OCI-M1 (cell line): ENCODE data around the gene DLX4.
A peak's percentile ranks its signal among the peaks of the same experiment; 100 is the strongest.

Experiments used
- DNase-seq: peaks from one replicate; lab custom pipeline; 2025; lab: John Stamatoyannopoulos, UW

Gene DLX4

DNA sequence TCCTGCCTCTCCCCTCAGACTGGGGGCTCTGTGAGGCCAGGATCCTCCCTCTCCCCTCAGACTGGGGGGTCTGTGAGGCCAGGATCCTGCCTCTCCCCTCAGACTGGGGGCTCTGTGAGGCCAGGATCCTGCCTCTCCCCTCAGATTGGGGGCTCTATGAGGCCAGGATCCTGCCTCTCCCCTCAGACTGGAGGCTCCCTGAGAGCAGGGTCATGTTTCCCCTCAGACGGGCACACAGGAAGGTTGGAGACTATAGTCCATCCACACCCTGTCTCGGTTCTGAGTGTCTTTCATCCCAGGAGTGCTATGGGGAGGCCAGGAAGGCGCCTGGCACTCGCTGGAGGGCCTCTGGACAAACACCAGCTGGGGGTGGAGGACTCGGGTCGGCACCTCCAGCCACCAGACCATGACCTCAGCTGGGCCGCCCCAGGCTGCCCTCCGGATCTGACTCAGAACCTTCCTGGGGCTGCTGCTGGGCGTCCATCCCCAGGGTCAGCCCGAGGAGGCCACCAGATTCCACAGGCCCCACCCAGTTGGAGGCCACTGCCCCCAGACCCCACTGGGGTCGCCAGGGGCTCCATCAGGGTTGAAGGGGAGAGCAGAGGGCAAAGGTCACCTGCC, 21.9 kb upstream of the DLX4 start:
- DNase-seq, result no peak

DNA sequence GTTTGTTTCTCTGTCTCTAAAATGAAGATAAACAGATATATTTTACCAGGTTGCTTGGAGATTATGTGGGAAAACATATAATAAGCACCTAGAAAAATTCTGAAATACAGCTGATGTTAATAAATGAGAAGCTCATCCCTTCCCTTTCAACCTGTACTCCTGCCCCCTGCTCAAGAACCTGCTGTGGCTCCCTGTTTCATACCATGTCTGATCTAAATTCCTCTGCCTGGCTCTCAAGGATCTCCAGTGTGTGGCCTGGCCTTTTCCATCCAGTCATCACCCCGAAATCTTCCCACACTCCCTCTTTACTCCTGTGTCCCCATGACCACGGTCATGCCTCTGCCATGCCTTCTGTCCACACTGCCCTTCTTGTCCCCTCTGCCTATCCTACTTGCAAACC, 19.4 kb upstream of the DLX4 start:
- DNase-seq, result no peak

DNA sequence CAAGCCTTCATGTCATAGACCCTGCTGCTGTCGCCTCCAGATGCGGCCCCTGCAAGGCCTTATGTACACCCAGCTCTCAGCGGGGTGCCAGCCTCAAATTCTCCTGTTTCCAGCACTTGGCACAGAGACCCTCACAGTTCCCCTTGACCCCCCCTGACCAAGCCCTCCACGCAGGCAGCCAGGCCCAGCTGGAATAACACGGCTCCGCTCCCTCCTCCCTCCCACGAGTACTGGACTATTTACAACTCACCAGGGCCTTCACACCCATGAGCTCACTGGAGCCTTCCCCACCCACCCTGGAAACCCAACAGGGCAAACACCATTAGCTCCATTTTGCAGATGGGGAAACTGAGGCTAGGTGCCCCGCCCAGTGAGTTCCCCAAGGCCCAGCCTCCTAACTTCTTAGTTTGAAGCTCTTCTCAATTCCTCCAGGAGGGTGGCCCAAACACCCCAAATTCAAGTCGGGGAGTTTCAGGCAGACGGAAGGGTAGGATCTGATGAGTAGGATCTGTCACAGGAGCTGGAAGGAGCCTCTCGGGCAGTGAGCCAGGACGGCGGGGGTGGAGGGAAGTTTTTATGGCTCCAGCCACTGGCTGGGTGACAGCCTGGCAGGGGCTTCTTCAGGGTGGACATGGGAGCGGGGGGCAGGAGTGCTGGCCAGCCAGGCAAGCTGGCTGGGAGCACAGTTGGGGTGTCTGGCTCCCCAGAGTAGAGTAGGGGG, 17.5 kb upstream of the DLX4 start:
- no peak for DNase-seq

DNA sequence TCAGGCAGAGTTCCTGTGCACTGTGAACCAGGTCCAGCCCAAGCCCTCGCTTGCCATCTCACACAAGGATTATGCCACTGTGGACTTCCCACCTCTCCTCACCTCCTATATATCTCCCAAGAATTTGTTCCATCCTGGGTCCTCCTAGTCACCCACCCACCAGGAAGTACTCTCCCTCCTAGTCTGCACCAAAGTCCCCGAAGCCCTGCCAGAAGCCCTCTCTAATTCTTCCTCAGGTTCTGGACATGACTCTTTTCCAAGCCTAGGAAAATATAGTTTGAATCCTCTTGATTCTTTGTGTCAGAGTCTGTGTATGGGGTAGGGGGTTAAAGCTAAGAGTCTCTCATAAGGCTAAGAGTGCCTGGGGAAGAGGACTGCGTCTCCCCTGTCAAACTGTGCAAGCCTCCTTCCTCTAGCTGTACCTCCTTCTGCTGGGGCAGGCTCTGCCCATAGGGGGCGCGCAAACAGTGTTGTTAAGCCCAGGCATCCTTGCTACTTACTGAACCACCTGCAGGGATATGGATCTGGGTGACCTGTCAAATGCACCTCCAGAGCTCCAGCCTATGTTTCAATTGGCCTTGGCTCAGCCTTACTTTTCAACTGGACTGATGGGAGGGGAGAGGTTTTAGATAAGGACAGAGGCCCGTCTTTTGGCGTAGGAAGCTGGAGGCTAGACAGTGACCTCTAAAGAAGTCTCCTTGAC, 16.6 kb upstream of the DLX4 start:
- peak; percentile 83 for DNase-seq

DNA sequence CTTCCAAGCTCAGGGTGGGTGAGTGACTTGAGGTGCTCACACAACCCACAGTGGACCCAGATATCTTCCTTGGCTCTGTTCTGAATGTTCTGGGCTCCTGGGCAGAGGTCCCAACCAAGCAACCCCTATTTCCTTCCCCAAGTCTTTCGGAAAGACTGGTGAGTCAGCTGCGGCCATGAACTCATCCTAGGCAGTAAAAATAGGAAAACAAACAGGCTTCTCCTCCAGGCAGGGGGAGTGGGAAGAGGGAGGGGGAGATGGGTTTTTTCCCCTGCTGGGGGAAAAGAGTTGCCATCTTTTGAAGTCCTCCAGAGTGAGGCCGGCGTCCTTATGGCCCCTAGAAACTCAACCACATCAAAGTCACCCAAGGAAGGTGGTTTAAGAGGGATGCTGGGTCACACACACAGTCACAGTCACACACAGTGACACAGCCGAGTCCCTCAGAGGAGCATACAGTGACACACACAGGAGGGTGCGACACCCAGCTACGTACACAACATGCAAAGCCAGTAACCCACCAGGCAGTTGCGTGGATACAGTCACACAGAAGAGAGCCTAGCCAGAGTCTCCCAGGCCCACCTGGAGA, 16.0 kb upstream of the DLX4 start:
- no peak for DNase-seq

DNA sequence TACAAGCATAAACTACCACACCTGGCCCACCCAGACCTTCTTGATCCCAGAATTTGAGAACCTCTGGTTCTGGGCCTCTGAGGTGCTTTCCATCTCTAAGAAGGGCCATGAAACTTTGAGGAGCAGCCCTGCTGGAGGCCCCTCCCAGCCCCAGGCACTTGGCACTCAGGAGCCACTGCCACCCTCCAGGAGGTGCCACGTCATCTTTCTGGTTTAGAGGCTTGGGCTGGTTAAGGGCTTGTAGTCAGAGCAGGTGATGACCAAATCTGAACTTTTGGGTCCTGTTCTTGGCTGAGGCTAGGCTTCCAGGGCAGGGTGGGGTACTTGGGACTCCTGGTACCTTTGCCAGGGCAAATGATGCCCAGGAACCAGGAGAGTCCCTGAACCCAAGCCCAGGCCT, 13.8 kb upstream of the DLX4 start:
- DNase-seq, result no peak

DNA sequence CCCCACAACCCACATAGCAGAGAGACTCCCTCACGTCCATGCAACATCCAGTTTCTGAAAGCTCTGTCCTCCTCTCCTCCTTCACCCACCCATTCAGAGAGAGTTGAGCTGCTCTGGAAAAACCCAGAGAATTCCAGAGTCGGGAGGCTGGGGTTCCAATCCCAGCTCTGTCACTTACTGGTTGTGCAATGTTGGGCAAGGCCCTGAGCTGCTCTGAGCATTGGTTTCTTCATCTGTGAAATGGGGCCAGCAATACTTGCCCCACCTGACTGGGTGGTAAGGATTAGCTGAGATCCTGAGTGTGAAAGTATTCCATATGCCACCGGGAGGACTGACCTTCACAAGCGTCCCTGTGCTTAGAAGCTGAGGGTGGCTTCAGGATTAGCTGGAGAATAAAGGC, 12.2 kb upstream of the DLX4 start:
- no peak for DNase-seq

DNA sequence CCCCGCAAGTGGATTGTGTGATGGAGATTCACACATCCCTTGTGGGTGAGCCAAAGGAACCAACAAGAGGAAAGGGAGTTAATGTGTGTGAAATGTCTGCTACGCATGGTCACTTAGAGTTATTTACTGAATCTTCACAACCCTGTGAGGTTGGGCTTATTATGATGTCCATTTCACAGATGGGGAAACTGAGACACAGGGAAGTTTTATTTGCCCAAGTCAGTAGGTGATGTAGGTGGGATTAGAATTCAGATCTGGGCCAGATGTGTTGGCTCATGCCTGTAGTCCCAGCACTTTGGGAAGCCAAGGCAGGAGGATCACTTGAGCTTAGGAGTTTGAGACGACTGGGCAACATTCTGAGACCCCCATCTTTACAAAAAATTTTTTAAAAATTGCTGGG, 11.6 kb upstream of the DLX4 start:
- no peak for DNase-seq

DNA sequence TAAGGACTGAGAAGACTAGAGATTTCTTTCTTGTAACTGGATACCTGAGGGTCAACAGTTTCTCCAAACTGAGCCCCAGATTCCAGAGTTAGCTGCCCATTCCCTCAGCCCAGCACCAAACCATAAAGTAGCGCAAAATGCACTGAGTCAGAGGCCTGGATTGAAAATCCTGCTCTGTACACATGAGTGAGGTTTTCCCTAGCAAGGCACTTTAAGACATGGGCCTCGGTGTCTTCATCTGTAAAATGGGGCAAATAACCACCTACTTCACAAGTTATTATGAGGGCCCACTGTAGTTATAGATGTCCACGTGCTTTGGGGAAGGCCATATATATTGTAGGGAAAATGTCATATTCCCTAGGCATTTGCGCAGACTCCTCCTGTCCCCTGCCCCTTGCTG, 10.3 kb upstream of the DLX4 start:
- no peak for DNase-seq

DNA sequence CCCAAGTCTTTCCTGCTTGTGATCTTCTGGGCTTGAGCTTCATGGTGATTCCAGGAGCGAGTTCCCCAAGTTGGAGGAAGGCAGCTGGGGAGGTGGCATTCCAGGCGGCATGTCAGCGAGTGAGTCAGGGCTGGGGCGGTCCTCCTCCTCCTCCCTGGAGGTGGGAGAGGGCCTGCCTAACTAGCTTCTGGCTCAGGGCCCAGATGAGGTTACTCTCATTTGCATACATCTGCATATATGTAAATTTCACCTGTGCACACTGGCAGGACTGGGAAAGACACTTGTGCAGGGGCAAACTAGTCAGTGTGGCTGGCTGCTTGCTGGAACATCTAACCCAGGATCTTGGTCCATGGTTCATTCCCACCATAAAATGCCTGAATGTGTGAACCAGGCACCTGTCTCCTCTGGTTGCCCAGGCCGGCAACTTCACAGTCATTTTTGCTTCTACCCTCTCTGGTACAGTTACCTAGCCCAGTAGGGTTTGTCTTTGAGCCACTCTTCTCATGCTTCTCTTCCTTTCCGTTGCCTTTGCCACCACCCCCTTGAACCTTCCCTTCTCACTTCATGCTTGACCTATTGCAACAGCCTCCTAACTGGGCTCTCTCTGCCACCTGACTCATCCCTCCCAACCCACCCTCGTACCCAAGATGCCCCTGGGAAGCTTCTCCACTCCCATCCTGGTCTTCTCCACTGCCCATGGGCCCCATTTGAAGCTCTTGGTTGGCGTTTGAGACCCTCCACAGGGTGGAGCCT, 9.6 kb upstream of the DLX4 start:
- no peak for DNase-seq

DNA sequence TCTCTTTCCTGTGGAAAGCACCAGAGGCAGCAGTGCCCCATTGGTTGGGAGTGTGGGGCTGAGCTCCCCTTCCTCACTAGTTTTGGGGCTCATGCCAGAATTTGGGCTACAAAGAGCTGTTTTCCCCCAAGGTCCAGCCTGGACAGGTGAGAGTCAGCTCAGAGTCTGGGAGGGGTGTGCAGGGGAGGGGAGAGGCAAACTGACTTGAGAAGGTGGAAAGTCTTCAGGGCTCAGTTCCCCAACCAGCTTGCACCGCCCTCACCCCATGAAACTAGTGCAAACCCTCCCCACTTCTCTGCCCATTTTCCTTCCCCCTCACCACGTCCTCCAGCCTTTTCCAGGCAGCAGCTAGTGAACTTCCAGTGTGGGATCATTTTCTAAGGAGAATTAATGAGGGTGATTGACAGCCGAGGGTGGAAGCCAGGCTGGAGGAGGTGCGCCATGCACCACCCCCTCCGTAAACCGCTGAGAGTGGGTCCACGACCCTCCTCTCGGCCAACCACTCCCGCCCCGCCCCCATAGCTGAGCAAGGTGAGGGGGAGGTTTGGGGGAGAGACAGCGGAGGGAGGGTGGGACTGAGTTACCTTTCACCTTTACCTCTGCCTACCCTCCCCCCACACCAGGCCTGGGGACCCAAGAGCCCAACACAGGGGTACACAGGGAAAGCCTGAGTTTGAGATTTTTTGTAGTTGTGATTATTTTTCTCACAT, 6.2 kb upstream of the DLX4 start:
- DNase-seq, result no peak

DNA sequence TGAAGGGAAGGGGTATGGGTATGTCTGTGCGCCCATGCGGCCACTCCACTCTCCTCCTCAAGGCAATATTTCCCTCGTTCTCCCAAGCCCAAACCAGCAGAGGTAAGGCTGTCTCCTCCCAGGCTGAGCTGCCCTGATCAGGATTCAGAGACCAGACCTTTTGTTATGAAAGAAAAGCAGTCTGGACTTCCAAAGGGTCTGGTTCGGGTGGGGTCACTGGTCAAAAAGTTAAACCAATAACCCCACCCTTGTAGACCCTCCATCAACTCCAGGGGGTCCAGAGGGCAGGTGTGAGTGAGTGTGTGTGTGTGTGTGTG, 5.7 kb upstream of the DLX4 start:
- no peak for DNase-seq

DNA sequence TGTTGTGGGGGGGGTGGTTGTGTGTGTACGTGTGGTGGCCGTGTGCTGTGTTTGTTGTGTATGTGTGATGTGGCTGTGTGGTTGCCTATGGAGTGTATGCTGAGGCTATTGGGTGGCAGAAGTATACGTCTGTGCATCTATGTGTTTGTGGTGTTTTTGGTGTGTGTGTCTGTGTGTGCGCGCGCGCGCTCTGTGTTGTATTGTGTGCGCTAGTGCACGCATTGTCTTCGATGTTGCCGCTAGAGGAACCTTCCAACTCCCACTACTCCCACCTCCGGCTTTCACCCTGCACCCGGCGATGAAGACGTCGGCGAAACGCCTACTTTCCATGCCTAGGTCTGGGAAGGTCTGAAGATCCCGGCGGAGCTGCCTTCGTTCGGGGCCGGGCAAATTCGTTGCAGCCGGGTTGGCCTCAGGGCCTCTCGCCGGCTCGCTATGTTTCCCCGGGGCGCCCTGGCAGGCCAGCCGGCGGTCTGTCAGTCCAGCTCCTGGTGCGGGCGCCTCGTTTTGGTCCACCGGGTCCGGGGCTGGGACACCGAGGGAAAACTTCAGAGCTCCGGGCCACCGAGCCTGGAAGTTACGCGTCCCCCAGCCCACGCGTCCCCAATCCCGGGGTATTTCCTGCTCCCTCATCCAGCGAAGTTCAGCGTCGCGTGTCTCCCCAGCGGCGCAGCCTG, 5.2 kb upstream of the DLX4 start:
- no peak for DNase-seq

DNA sequence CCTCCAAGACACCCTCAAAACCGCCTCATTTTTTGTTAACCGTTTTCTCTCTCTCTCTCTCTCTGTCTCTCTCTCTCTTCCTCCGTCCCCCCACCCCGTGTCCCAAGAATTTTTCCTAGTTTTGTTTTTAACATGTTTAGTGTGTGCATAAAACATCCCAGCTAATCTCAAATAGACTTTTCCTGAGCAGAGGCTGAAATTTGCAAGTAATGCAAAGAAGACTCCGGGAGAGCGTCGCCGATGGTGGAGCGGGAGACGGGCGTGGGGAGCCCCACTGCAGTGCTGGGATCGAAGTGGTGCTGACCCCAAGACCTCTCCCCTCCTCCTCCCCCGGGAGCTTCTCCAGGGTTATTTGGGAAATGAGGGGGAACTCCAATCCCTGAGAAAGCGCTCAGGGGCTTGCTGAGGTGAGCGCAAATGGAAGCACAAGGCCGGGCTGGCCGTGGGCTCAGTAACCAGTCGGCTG, 4.7 kb upstream of the DLX4 start:
- no peak for DNase-seq

DNA sequence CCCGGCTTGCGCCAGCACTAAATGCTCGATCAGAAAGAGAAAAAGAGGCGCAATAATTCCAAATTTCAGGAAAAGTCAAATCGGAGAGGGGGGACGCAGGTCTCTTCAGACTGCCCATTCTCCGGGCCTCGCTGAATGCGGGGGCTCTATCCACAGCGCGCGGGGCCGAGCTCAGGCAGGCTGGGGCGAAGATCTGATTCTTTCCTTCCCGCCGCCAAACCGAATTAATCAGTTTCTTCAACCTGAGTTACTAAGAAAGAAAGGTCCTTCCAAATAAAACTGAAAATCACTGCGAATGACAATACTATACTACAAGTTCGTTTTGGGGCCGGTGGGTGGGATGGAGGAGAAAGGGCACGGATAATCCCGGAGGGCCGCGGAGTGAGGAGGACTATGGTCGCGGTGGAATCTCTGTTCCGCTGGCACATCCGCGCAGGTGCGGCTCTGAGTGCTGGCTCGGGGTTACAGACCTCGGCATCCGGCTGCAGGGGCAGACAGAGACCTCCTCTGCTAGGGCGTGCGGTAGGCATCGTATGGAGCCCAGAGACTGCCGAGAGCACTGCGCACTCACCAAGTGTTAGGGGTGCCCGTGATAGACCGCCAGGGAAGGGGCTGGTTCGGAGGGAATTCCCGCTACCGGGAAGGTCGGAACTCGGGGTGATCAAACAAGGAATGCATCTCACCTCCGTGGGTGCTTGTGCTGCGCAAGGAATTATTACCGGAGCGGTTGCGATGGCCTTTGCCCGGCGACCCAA, 4.0 kb upstream of the DLX4 start:
- DNase-seq, result no peak

DNA sequence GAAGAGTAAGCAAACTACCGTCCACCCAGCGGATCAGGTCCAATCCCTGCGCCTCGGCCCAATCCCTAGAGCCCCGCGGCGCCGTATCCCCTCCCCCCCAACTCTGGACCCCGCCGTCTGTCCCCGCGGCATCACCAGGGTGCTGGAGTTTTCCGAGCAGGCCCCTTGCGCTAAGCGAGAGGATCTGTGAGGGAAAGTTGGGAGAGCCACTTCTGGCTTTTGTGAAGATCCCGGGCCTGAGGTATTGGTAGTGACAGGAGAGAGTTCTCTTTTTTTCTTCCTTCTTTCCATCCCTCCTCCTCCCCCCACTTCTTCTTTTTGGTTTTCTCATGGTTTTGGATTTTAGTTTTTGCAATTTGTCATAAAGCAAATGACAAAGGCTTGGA, 3.5 kb upstream of the DLX4 start:
- peak; percentile 32 for DNase-seq

DNA sequence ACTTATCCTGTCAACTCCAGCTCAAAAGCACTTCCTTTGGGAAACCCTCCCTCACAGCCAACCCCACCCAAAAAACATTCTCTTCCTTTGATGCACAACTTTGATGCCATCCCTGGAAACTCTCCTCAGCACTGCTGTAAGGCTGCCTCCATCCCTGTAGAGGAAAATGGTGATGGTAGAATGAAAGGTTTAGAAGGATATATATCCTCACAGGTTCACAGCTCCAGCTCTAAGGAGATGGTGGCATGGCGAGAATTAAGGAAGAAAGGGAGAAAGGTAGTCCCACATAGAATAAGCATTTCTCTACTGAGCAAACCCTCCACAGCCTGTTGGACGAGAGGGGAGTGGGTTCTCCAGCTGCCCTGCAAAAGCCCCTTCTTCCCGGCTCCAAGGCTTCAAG, 2.2 kb upstream of the DLX4 start:
- no peak for DNase-seq

DNA sequence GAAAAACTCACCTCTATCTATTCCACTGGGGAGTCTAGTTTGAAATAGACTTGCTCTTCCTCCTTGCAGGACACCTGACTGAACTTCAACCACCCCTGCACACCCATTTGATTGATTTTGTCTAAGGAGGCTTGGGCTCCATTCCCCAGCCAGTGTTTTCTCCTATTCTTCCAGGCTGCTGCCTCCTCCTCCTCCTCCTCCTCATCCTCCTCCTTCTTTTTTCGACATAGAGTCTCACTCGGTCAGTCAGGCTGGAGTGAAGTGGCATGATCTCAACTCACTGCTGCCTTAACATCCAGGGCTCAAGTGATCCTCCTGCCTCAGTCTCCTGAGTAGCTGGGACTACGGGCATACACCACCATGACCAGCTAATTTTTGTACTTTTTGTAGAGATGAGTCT, 1.8 kb upstream of the DLX4 start:
- DNase-seq, result no peak

DNA sequence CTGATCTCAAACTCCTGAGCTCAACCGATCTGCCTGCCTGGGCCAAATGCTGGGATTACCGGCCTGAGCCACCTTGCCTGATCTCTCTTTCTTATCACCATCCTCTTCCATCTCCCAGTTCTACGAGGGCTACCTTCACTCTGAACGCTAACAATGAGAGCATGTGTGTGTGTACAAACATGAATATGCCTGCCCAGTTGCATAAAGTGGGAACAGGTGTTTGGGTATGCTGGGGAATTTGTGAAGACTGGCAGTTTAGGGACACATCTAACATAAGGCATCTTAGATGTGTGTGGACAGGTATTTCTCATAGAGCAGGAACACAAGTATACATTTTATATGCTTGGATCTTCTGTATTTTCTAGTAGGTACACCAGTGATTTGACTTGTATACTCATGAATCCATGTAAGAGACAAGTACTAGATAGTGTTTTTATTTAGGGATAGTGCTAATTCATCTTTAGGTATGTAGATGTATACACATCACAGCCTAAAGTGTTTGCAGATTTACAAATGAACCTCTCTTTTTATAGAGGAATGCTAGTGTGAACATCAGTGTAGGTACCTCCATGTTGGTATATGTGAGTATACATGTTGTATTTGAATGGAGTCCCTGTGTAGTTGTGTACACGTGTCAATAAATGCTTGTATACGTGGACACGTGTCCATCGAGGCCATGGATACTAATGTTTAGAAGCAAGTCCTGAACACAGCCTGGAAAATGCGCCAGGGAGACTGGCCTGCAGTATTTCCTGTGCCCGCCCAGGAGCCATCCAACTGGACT, 1.2 kb upstream of the DLX4 start:
- DNase-seq, result no peak
